GM12872 (cell line): ENCODE measurements around the gene FTCDNL1.

Source experiments
- TF ChIP-seq, protein P1 (sequence below): IDR thresholded peaks from 3 replicates; pipeline ENCODE4 v1.5.1; 2011; ENCODE audit warnings: low read depth, mild to moderate bottlenecking, low read length, moderate library complexity; ENCODE audit not compliant: insufficient read depth

FTCDNL1 gene

DNA sequence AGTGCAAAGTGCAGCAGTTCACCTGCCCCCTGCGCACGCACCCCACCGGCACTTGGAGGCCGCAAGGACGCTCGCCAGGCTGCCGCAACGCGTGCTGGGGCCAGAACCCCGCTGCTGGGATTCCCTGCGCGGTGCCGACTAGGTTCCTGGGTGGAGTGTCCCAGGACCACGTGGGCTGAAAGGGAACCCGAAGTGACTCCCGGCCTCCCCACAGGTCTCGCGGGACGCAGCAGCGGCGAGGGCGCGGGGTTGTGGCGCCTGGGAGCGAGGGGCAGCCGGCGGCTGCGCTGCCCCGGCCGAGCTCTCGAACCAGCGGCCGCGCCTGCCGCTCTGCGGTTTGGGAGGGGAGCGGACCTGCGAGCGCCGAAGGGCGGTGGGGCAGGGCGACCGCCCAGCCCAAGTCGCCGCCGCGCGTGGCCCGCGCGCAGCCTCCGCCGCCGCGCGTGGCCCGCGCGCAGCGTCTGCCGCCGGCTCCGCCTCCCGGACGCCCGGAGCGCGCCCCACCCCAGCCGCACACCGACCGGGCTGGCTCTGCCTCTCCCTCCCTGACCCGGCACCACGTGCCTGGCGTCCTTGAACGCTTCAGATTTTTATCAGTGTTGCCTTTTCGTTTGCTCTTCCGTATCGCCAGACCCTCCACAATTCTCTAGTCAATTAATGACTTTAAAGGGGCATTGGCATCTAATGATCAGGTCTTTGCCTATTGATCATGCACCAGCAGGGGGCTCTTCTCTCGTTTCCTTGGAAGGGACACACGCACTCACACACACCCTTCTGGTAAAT, at the start of gene FTCDNL1:
Gene FTCDNL1, minus strand, starts transcription at position 475 of the 783 bp plus-strand sequence. CDS start 2,230 bp downstream, outside the sequence.
- TF ChIP-seq, protein P1, sequence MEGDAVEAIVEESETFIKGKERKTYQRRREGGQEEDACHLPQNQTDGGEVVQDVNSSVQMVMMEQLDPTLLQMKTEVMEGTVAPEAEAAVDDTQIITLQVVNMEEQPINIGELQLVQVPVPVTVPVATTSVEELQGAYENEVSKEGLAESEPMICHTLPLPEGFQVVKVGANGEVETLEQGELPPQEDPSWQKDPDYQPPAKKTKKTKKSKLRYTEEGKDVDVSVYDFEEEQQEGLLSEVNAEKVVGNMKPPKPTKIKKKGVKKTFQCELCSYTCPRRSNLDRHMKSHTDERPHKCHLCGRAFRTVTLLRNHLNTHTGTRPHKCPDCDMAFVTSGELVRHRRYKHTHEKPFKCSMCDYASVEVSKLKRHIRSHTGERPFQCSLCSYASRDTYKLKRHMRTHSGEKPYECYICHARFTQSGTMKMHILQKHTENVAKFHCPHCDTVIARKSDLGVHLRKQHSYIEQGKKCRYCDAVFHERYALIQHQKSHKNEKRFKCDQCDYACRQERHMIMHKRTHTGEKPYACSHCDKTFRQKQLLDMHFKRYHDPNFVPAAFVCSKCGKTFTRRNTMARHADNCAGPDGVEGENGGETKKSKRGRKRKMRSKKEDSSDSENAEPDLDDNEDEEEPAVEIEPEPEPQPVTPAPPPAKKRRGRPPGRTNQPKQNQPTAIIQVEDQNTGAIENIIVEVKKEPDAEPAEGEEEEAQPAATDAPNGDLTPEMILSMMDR, result peak; percentile 79

DNA sequence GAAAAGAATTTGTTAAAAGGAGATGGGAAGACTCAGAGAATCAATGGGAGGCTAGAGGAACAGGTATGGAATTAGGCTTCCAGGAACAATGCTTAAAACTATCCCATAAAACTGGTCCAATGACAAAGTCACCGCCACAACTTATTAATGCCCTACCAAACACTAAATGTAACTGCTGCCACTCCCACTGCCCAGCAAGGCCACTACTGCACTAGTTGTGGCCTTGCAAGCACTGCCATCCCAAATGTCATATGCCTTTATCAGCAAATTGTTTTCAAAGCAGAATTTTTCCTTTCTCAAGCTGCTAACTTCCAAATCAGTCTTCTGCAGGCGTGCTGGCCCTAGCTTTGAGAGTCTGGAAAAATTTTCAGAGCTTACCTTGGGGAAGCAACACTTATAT, 45.6 kb upstream of the FTCDNL1 start:
- TF ChIP-seq, protein P1, result no peak

DNA sequence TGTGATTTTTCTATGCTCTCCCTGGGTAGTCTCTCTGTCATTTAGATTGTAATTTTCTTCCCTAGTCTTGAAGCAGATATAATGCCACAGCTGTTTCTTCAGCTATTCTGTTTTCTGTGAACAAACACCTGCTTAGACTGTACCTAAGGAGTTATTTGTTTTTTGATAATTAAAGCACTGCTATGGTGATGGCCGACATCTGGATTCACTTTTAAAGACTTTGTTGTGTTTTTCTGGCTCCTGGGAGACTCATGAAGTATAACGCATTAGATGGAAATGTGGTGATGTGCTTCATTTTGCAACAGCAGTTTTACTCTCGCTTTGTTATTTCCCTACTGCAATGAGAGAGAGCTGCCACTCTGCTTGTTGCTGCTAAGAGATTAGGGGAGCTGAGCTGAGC, 44.4 kb upstream of the FTCDNL1 start:
- TF ChIP-seq, protein P1, result no peak

DNA sequence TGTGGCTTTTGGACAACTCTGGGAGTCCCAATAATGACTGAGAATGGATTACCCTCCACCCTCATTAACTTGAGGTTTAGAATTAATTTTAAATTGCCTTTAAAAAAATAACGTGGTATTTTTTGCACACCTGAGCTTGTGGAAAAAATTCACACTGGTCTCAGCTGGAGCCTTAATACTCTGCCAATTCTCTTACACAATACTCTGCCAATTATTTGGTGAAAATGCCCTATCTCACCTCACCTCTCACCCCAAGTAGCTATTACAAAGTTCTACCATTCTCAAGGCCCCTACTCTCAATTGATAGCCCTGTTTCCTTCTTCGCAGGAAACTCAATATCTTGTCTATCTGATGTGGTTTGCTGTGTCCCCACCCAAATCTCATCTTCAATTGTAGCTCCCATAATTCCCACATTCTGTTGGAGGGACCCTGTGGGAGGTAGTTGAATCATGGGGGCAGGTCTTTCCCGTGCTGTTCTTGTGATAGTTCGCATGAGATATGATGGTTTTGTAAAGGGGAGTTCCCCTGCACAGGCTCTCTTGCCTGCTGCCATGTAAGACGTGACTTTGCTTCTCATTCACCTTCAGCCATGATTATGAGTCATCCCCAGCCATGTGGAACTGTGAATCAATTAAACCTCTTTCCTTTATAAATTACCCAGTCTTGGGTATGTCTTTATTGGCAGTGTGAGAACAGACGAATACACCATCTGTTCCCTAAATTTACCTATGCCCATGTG, 32.7 kb upstream of the FTCDNL1 start:
- TF ChIP-seq, protein P1, result no peak

DNA sequence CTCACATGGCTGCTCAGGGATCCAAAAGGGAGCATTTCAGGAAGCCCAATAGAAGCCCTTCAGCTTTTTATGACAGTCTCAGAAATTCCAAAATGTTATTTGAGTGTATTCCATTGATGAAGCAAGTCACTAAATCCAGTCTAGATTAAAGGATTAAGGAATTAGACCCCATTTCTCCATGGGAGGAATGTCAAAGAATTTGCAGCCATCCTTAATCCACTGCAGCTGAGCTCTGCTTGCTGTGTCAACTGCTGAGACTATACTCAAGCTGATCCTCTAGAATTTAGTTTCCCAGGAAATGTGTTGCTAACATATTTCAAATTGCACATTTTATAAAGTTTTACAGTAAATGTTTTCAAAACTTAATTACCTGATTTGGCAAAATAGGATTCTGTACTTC, 31.7 kb upstream of the FTCDNL1 start:
- TF ChIP-seq, protein P1, result no peak

DNA sequence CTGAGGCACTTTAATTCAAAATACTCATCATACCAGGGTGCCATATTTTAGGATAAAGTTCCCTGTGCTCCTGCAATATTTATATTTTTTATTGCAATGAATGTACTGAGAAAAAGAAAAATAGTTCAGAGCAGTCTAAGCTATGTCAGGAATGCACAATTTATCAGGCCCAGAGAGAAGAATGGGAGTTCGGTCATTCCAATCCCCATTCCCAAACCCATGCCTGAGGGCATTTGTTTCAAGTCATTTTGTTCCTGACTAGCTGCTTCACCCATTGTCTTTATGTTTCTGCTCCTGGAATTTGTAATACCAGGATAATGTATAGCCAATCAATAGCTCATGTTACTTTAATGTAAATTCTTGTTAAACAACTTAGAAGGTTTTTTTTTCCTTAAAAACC, 24.4 kb upstream of the FTCDNL1 start:
- TF ChIP-seq, protein P1, result no peak

DNA sequence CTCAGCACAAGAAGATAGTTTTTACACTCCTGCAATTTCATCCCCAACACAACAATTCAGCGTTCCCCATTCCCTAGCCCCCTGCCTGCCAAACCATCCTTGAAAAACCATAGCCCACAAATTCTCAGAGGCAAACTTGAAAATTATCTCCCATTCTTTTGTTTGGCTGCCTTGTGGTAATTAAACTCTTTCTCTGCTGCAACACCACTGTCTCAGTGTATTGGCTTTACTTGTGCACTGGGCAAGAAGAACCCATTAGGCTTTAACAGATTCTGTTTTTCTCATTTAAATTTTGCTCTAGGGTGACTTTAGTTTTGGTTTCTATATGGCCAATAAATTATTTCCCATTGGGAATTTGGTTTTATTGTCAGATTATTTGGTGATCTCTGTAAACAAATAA, 23.2 kb upstream of the FTCDNL1 start:
- TF ChIP-seq, protein P1, result no peak
